HG02840 (cell line): ENCODE measurements around the gene JMJD1C.
"Not testable (repeated sequence)": the region's sequence is repeated elsewhere in the genome, so short reads cannot be mapped to it uniquely, and the experiment has no call there.

Experiments
- ATAC-seq: cut with Tn5 transposase; IDR thresholded peaks from one replicate; pipeline ENCODE4 v1.9.1; 2021; ENCODE audit warnings: mild to moderate bottlenecking, moderate library complexity, moderate number of reproducible peaks; ENCODE audit not compliant: unreplicated experiment, low FRiP score

Gene JMJD1C

GRCh38 chr10:63465293-63466143 lies at the start of gene JMJD1C:
Gene JMJD1C (minus strand): TSS chr10:63465977. CDS start chr10:63465662, 315 bp downstream.
- ATAC-seq = peak; percentile 60

- no peak for ATAC-seq
Observed at GRCh38 chr10:63515002-63515763, 49.4 kb upstream of the JMJD1C start.

- no peak for ATAC-seq
Observed at GRCh38 chr10:63506554-63506953, 40.8 kb upstream of the JMJD1C start.

- no peak for ATAC-seq
Observed at GRCh38 chr10:63505562-63505961, 39.8 kb upstream of the JMJD1C start.

GRCh38 chr10:63504145-63504881 lies 38.5 kb upstream of the JMJD1C start:
- no peak for ATAC-seq

- no peak for ATAC-seq
Observed at GRCh38 chr10:63503395-63503794, 37.6 kb upstream of the JMJD1C start.

GRCh38 chr10:63502832-63503231 lies 37.1 kb upstream of the JMJD1C start:
- ATAC-seq = no peak

- ATAC-seq = no peak
Observed at GRCh38 chr10:63501954-63502353, 36.2 kb upstream of the JMJD1C start.

- ATAC-seq = not testable (repeated sequence)
Observed at GRCh38 chr10:63500551-63500950, 34.8 kb upstream of the JMJD1C start.

GRCh38 chr10:63498665-63499064 lies 32.9 kb upstream of the JMJD1C start:
- no peak for ATAC-seq

- ATAC-seq = no peak
Observed at GRCh38 chr10:63497321-63497720, 31.5 kb upstream of the JMJD1C start.

- ATAC-seq = no peak
Observed at GRCh38 chr10:63496561-63496960, 30.8 kb upstream of the JMJD1C start.

- no peak for ATAC-seq
Observed at GRCh38 chr10:63494951-63495350, 29.2 kb upstream of the JMJD1C start.

GRCh38 chr10:63493004-63493403 lies 27.2 kb upstream of the JMJD1C start:
- ATAC-seq = no peak

GRCh38 chr10:63492317-63492690 lies 26.5 kb upstream of the JMJD1C start:
- ATAC-seq = not testable (repeated sequence)

- ATAC-seq = no peak
Observed at GRCh38 chr10:63491588-63492316, 26.0 kb upstream of the JMJD1C start.

- no peak for ATAC-seq
Observed at GRCh38 chr10:63489838-63490237, 24.1 kb upstream of the JMJD1C start.

GRCh38 chr10:63487990-63488389 lies 22.2 kb upstream of the JMJD1C start:
- ATAC-seq = no peak

GRCh38 chr10:63483983-63484382 lies 18.2 kb upstream of the JMJD1C start:
- no peak for ATAC-seq

- no peak for ATAC-seq
Observed at GRCh38 chr10:63481815-63482421, 16.1 kb upstream of the JMJD1C start.
